WTC11 (cell line): ENCODE data around the gene KLHL8. TPM values are rescaled to one million over a fixed set of nuclear protein-coding genes. Genes with fewer than 3 reads are reported as not detected.

Experiments
- ATAC-seq: fragments of 200-7000 bp; cut with Tn5 transposase; 2 replicates; pipeline ENCODE4 v1.10.0; 2021; ENCODE audit warnings: mild to moderate bottlenecking, moderate library complexity
- CTCF ChIA-PET: fragments of 300-600 bp; sonication (Branson Sonifier 250); formaldehyde crosslinking; loops from one replicate; lab custom pipeline; 2021; ENCODE audit warnings: antibody characterized with exemption; lab: Charles Lee
- POLR2A ChIA-PET: fragments of 350-600 bp; sonication (Branson Sonifier 250); formaldehyde crosslinking; loops from one replicate; lab custom pipeline; 2021; ENCODE audit warnings: antibody characterized with exemption; lab: Charles Lee
- DNase-seq: peaks from one replicate; pipeline ENCODE4 v3.0.0; 2021; ENCODE audit warnings: low spot score
- H3K27ac Mint-ChIP-seq: 2 replicates; pipeline ENCODE4 v1.8.0; 2021; ENCODE audit warnings: mixed read lengths
- H3K27me3 Mint-ChIP-seq: 2 replicates; pipeline ENCODE4 v1.8.0; 2021; ENCODE audit warnings: low read depth, mild to moderate bottlenecking, moderate library complexity, mixed read lengths
- H3K36me3 Mint-ChIP-seq: 2 replicates; pipeline ENCODE4 v1.8.0; 2021; ENCODE audit warnings: mixed read lengths
- H3K4me1 Mint-ChIP-seq: 2 replicates; pipeline ENCODE4 v1.8.0; 2022; ENCODE audit warnings: mixed read lengths
- H3K4me3 Mint-ChIP-seq: 2 replicates; pipeline ENCODE4 v1.8.0; 2021; ENCODE audit warnings: mild to moderate bottlenecking, moderate library complexity, mixed read lengths
- H3K9me3 Mint-ChIP-seq: 2 replicates; pipeline ENCODE4 v1.8.0; 2021; ENCODE audit warnings: mixed read lengths
- AR ChIP-seq: fragments of 250-450 bp; sonication (Bioruptor Pico); IDR thresholded peaks from 2 replicates; pipeline ENCODE4 v1.9.0; 2021; ENCODE audit warnings: mild to moderate bottlenecking
- CTCF ChIP-seq: fragments of 200-600 bp; IDR thresholded peaks from 2 replicates; pipeline ENCODE4 v1.8.0; 2022; ENCODE audit warnings: antibody characterized with exemption
- ERG ChIP-seq: fragments of 250-450 bp; sonication (Bioruptor Pico); IDR thresholded peaks from 2 replicates; pipeline ENCODE4 v1.8.0; 2021; ENCODE audit warnings: mild to moderate bottlenecking
- ESRRA ChIP-seq: sonication (generic); formaldehyde crosslinking; IDR thresholded peaks from 2 replicates; pipeline ENCODE4 v1.8.1; 2022; ENCODE audit warnings: mild to moderate bottlenecking, missing genetic modification reagents, borderline replicate concordance
- IRF1 ChIP-seq: sonication (generic); formaldehyde crosslinking; IDR thresholded peaks from 2 replicates; pipeline ENCODE4 v1.8.0; 2023; ENCODE audit warnings: missing genetic modification reagents
- MAX ChIP-seq: sonication (generic); formaldehyde crosslinking; IDR thresholded peaks from 2 replicates; pipeline ENCODE4 v1.8.0; 2022; ENCODE audit warnings: mild to moderate bottlenecking, missing genetic modification reagents
- NR2C2 ChIP-seq: sonication (generic); formaldehyde crosslinking; IDR thresholded peaks from 2 replicates; pipeline ENCODE4 v1.8.0; 2022; ENCODE audit warnings: mild to moderate bottlenecking, missing genetic modification reagents
- NR3C1 ChIP-seq: sonication (generic); formaldehyde crosslinking; conservative IDR thresholded peaks from 2 replicates; pipeline ENCODE4 v1.8.1; 2023; ENCODE audit warnings: low read depth, mild to moderate bottlenecking, missing genetic modification reagents
- RORB ChIP-seq: fragments of 250-450 bp; sonication (Bioruptor Pico); IDR thresholded peaks from 2 replicates; pipeline ENCODE4 v1.9.0; 2021; ENCODE audit warnings: mild to moderate bottlenecking
- SMAD4 ChIP-seq: sonication (generic); formaldehyde crosslinking; IDR thresholded peaks from 2 replicates; pipeline ENCODE4 v1.8.0; 2022; ENCODE audit warnings: mild to moderate bottlenecking, missing genetic modification reagents
- STAT6 ChIP-seq: sonication (generic); formaldehyde crosslinking; conservative IDR thresholded peaks from 2 replicates; pipeline ENCODE4 v1.8.1; 2023; ENCODE audit warnings: mild to moderate bottlenecking, low read depth, missing genetic modification reagents, moderate library complexity
- TEAD4 ChIP-seq: sonication (generic); formaldehyde crosslinking; IDR thresholded peaks from 2 replicates; pipeline ENCODE4 v1.8.0; 2022; ENCODE audit warnings: mild to moderate bottlenecking, missing genetic modification reagents
- ZNF263 ChIP-seq: sonication (generic); formaldehyde crosslinking; IDR thresholded peaks from 2 replicates; pipeline ENCODE4 v1.8.1; 2022; ENCODE audit warnings: low read depth, mild to moderate bottlenecking, moderate library complexity, missing genetic modification reagents
- ZNF281 ChIP-seq: sonication (generic); formaldehyde crosslinking; IDR thresholded peaks from 2 replicates; pipeline ENCODE4 v1.8.0; 2023; ENCODE audit warnings: mild to moderate bottlenecking, missing genetic modification reagents
- ZNF317 ChIP-seq: sonication (generic); formaldehyde crosslinking; IDR thresholded peaks from 2 replicates; pipeline ENCODE4 v1.8.1; 2023; ENCODE audit warnings: low read depth, mild to moderate bottlenecking, moderate library complexity, missing genetic modification reagents, borderline replicate concordance
- ZNF425 ChIP-seq: fragments of 250-450 bp; sonication (Bioruptor Pico); conservative IDR thresholded peaks from 2 replicates; pipeline ENCODE4 v1.9.0; 2021; ENCODE audit warnings: mild to moderate bottlenecking
- ZNF512 ChIP-seq: sonication (generic); formaldehyde crosslinking; IDR thresholded peaks from 2 replicates; pipeline ENCODE4 v1.8.1; 2022; ENCODE audit warnings: missing genetic modification reagents, borderline replicate concordance
- total RNA-seq: library from RNA; stranded (reverse); gene quantifications from 3 replicates; pipeline ENCODE4 v1.2.3, GENCODE V29; 2021

The KLHL8 gene
- total RNA-seq, 1 experiment from 2014 or later, result 7.3 TPM

GRCh38 chr4:87227751-87228151, 7.3 kb upstream of the KLHL8 start:
- no peak for ATAC-seq
- H3K36me3 Mint-ChIP-seq, result no peaks in the 10 kb centered on the region
- POLR2A ChIA-PET, result no interaction called here
- H3K4me3 Mint-ChIP-seq, result no peak overlapping the region
- TF ChIP-seq ZNF317 (CRISPR knock-in tag) (no peak), TEAD4 (CRISPR knock-in tag) (no peak), NR3C1 (CRISPR knock-in tag) (no peak), STAT6 (CRISPR knock-in tag) (no peak), ZNF425 (no peak), ZNF263 (no peak), ERG (CRISPR knock-in tag) (no peak), NR2C2 (no peak), ESRRA (CRISPR knock-in tag) (no peak), SMAD4 (no peak), RORB (no peak), CTCF (no peak), ZNF281 (CRISPR knock-in tag) (no peak), IRF1 (CRISPR knock-in tag) (no peak), MAX (no peak), ZNF512 (CRISPR knock-in tag) (no peak), AR (CRISPR knock-in tag) (no peak)
- TF ChIP-seq, all 79 proteins: peak for 0
- Mint-ChIP-seq H3K9me3 (no peaks in the 10 kb centered on the region; the same call in 1 of the 2 replicates), H3K27me3 (no peaks in the 10 kb centered on the region), H3K4me1 (no peaks in the 10 kb centered on the region), H3K27ac (no peak overlapping the region)
- CTCF ChIA-PET, result no interaction called here
- DNase-seq, result no peak
